H9 (cell line): Measurements from ENCODE around the gene PCBP1. TPM values are rescaled to one million over a fixed set of nuclear protein-coding genes. Genes with fewer than 3 reads are reported as not detected.
"Not testable (repeated sequence)": the region's sequence is repeated elsewhere in the genome, so short reads cannot be mapped to it uniquely, and the experiment has no call there.

Experiments
- DNase-seq: peaks from one replicate; pipeline ENCODE4 v3.0.0-alpha.2; 2017
- H2AFZ ChIP-seq: one replicate; pipeline ENCODE4 v1.6.1; 2013; ENCODE audit warnings: mild to moderate bottlenecking, low read length, control low read depth, moderate library complexity
- H2AK5ac ChIP-seq: 2 replicates; pipeline ENCODE4 v1.6.1; 2013; ENCODE audit warnings: low read length, control low read depth, mixed read lengths; ENCODE audit not compliant: insufficient read length
- H2BK120ac ChIP-seq: one replicate; pipeline ENCODE4 v1.6.1; 2013; ENCODE audit warnings: low read depth, mild to moderate bottlenecking, low read length, control low read depth, inconsistent platforms; ENCODE audit not compliant: poor library complexity, severe bottlenecking
- H2BK12ac ChIP-seq: 2 replicates; pipeline ENCODE4 v1.6.1; 2013; ENCODE audit warnings: low read length, control low read depth, mixed read lengths, low read depth; ENCODE audit not compliant: insufficient read length
- H2BK15ac ChIP-seq: 2 replicates; pipeline ENCODE4 v1.6.1; 2013; ENCODE audit warnings: low read depth, low read length, control low read depth
- H2BK20ac ChIP-seq: one replicate; pipeline ENCODE4 v1.6.1; 2013; ENCODE audit warnings: low read depth, mild to moderate bottlenecking, low read length, control low read depth, inconsistent platforms; ENCODE audit not compliant: poor library complexity, severe bottlenecking
- H2BK5ac ChIP-seq: 2 replicates; pipeline ENCODE4 v1.6.1; 2013; ENCODE audit warnings: low read length, control low read depth, mixed read lengths; ENCODE audit not compliant: insufficient read length
- H3K14ac ChIP-seq: 2 replicates; pipeline ENCODE4 v1.6.1; 2013; ENCODE audit warnings: low read length, control low read depth; ENCODE audit not compliant: insufficient read depth
- H3K18ac ChIP-seq: 2 replicates; pipeline ENCODE4 v1.6.1; 2013; ENCODE audit warnings: low read depth, mild to moderate bottlenecking, mixed read lengths, low read length, control low read depth; ENCODE audit not compliant: insufficient read length
- H3K23ac ChIP-seq: 2 replicates; pipeline ENCODE4 v1.6.1; 2013; ENCODE audit warnings: low read length, control low read depth, mixed read lengths, low read depth; ENCODE audit not compliant: insufficient read length
- H3K23me2 ChIP-seq: 2 replicates; pipeline ENCODE4 v1.6.1; 2013; ENCODE audit warnings: low read depth, mild to moderate bottlenecking, mixed read lengths, low read length, control low read depth; ENCODE audit not compliant: insufficient read length, poor library complexity, severe bottlenecking
- H3K27ac ChIP-seq: 2 replicates; pipeline ENCODE4 v1.5.1; 2013; ENCODE audit warnings: low read length, control low read depth, mixed read lengths, low read depth; ENCODE audit not compliant: insufficient read length
- H3K27me3 ChIP-seq: 2 replicates; pipeline ENCODE4 v1.6.1; 2013; ENCODE audit warnings: low read length, control low read depth, inconsistent platforms; ENCODE audit not compliant: insufficient read depth
- H3K4ac ChIP-seq: 2 replicates; pipeline ENCODE4 v1.6.1; 2013; ENCODE audit warnings: low read depth, mild to moderate bottlenecking, control low read depth, inconsistent platforms, low read length, moderate library complexity
- H3K4me1 ChIP-seq: 2 replicates; pipeline ENCODE4 v1.6.1; 2013; ENCODE audit warnings: low read length, control low read depth, inconsistent platforms; ENCODE audit not compliant: insufficient read depth
- H3K4me2 ChIP-seq: 2 replicates; pipeline ENCODE4 v1.6.1; 2013; ENCODE audit warnings: low read length, control low read depth, mixed read lengths; ENCODE audit not compliant: insufficient read length, insufficient read depth
- H3K56ac ChIP-seq: 2 replicates; pipeline ENCODE4 v1.6.1; 2013; ENCODE audit warnings: low read depth, mild to moderate bottlenecking, mixed read lengths, low read length, control low read depth; ENCODE audit not compliant: insufficient read length
- H3K79me1 ChIP-seq: 2 replicates; pipeline ENCODE4 v1.6.1; 2013; ENCODE audit warnings: low read depth, mild to moderate bottlenecking, moderate library complexity, low read length, control low read depth, inconsistent platforms; ENCODE audit not compliant: insufficient read depth, poor library complexity, severe bottlenecking
- H3K79me2 ChIP-seq: 2 replicates; pipeline ENCODE4 v1.6.1; 2013; ENCODE audit warnings: low read length, control low read depth, inconsistent platforms; ENCODE audit not compliant: insufficient read depth
- H3K9ac ChIP-seq: 2 replicates; pipeline ENCODE4 v1.6.1; 2013; ENCODE audit warnings: low read length, control low read depth, mixed read lengths; ENCODE audit not compliant: insufficient read length; ENCODE audit errors: extremely low read depth
- H3K9me3 ChIP-seq: one replicate; pipeline ENCODE4 v1.6.1; 2013; ENCODE audit warnings: low read depth, low read length, inconsistent platforms; ENCODE audit not compliant: control insufficient read depth
- H3T11ph ChIP-seq: one replicate; pipeline ENCODE4 v1.6.1; 2013; ENCODE audit warnings: mild to moderate bottlenecking, low read length, control low read depth, inconsistent platforms
- H4K20me1 ChIP-seq: one replicate; pipeline ENCODE4 v1.6.1; 2013; ENCODE audit not compliant: control insufficient read depth, insufficient read length, insufficient read depth
- H4K5ac ChIP-seq: 2 replicates; pipeline ENCODE4 v1.6.1; 2013; ENCODE audit warnings: low read depth, mild to moderate bottlenecking, mixed read lengths, low read length, control low read depth; ENCODE audit not compliant: insufficient read length
- H4K8ac ChIP-seq: replicated peaks from 2 replicates; pipeline ENCODE4 v1.6.1; 2013; ENCODE audit warnings: low read length, control low read depth, mixed read lengths, low read depth; ENCODE audit not compliant: insufficient read length
- H4K91ac ChIP-seq: 2 replicates; pipeline ENCODE4 v1.6.1; 2013; ENCODE audit warnings: low read depth, mild to moderate bottlenecking, moderate library complexity, mixed read lengths, low read length, control low read depth; ENCODE audit not compliant: insufficient read length
- H3K27ac Mint-ChIP-seq, 3 experiments: 2 replicates in 2 of 3; 3 replicates in 1 of 3; pipeline ENCODE4 v1.8.0; 2020 to 2021; ENCODE audit warnings: mixed read lengths in 3 of 3, mild to moderate bottlenecking in 1 of 3, moderate library complexity in 1 of 3
- H3K27me3 Mint-ChIP-seq: 2 replicates; pipeline ENCODE4 v1.8.0; 2021; ENCODE audit warnings: low read depth, mild to moderate bottlenecking, moderate library complexity, mixed read lengths
- H3K36me3 Mint-ChIP-seq, 3 experiments: 2 replicates in 2 of 3; 3 replicates in 1 of 3; pipeline ENCODE4 v1.8.0; 2020 to 2021; ENCODE audit warnings: low read depth in 3 of 3, mixed read lengths in 3 of 3; ENCODE audit not compliant: insufficient read depth in 1 of 3
- H3K4me1 Mint-ChIP-seq, 2 experiments: 2 replicates each; pipeline ENCODE4 v1.8.0; 2020; ENCODE audit warnings: mixed read lengths in 2 of 2
- H3K4me3 Mint-ChIP-seq, 2 experiments: 2 replicates in 1 of 2; 3 replicates in 1 of 2; pipeline ENCODE4 v1.8.0; 2020 to 2021; ENCODE audit warnings: mild to moderate bottlenecking in 2 of 2, mixed read lengths in 2 of 2, moderate library complexity in 1 of 2
- H3K9me3 Mint-ChIP-seq, 2 experiments: 2 replicates in 1 of 2; 3 replicates in 1 of 2; pipeline ENCODE4 v1.8.0; 2020; ENCODE audit warnings: mild to moderate bottlenecking in 2 of 2, mixed read lengths in 2 of 2, moderate library complexity in 1 of 2
- CTCF ChIP-seq: fragments of 200-600 bp; sonication (generic); conservative IDR thresholded peaks from 3 replicates; pipeline ENCODE4 v1.8.0; 2021; ENCODE audit warnings: antibody characterized with exemption, mild to moderate bottlenecking
- WGBS: extraction: QIAGEN DNeasy Blood & Tissue Kit; methylation state at CpG from one replicate; pipeline ENCODE4 v1.1.7; 2013; ENCODE audit warnings: missing lambda C conversion rate, low lambda C conversion rate, mixed read lengths; ENCODE audit not compliant: insufficient read length; ENCODE audit errors: extremely low coverage; 5-methylcytosine and 5-hydroxymethylcytosine counted together
- total RNA-seq: library from RNA; stranded (reverse); gene quantifications from 2 replicates; pipeline ENCODE4 v1.2.1, GENCODE V29; 2021

The PCBP1 gene
- total RNA-seq, 1 experiment from 2014 or later = 457 TPM

- Histone ChIP-seq H4K8ac (no peak overlapping the region), H3K23me2 (no peaks in the 10 kb centered on the region), H2BK15ac (no peak overlapping the region), H3K14ac (no peak overlapping the region), H3K9ac (no peak overlapping the region), H2AFZ (no peak overlapping the region), H3K9me3 (no peaks in the 10 kb centered on the region), H3K4me1 (no peaks in the 10 kb centered on the region; the same call in 1 of the 2 replicates), H3T11ph (no peak overlapping the region), H3K4me2 (no peak overlapping the region), H3K4ac (no peak overlapping the region), H2BK20ac (no peak overlapping the region), H4K5ac (no peak overlapping the region), H4K91ac (no peak overlapping the region), H3K27ac (no peak overlapping the region), H3K79me2 (no peaks in the 10 kb centered on the region), H2BK12ac (no peak overlapping the region), H3K18ac (no peak overlapping the region), H3K27me3 (no peaks in the 10 kb centered on the region), H3K79me1 (no peaks in the 10 kb centered on the region), H3K23ac (no peak overlapping the region), H3K56ac (no peak overlapping the region), H2BK5ac (no peak overlapping the region), H4K20me1 (no peaks in the 10 kb centered on the region), H2BK120ac (no peak overlapping the region), H2AK5ac (no peak overlapping the region)
- WGBS = no CpG with 5 or more reads among the region's 10 CpGs
- H3K27ac Mint-ChIP-seq = peak overlapping the region in 1 of 3 experiments; percentile 4; a peak in 2 of 7 replicates
- no peak for DNase-seq
- no peak for TF ChIP-seq CTCF
- 0 out of 7 replicates have a peak, but pooled peaks cover 0 to 4% (median 0%) of the 10 kb centered on the region in 3 experiments for H3K36me3 Mint-ChIP-seq
- no peaks in the 10 kb centered on the region; a peak in 1 of 5 replicates for H3K9me3 Mint-ChIP-seq
- peaks cover 26 to 33% of the 10 kb centered on the region in 2 experiments for H3K4me1 Mint-ChIP-seq
- no peak overlapping the region; a peak in 1 of 5 replicates for H3K4me3 Mint-ChIP-seq
- no peaks in the 10 kb centered on the region for H3K27me3 Mint-ChIP-seq
These were observed 46.4 kb downstream of the PCBP1 start for GRCh38 chr2:70133491-70134322.

GRCh38 chr2:70134323-70134983 lies 47.2 kb downstream of the PCBP1 start:
- not testable (repeated sequence) for H3K56ac ChIP-seq, H3K27ac Mint-ChIP-seq, H3K9ac ChIP-seq, H3K27me3 Mint-ChIP-seq, H3K9me3 ChIP-seq, H3K4me1 ChIP-seq, H2BK120ac ChIP-seq, H4K5ac ChIP-seq, H4K91ac ChIP-seq, H3K23me2 ChIP-seq, H2BK12ac ChIP-seq, H3K18ac ChIP-seq, H3K4ac ChIP-seq, H3K14ac ChIP-seq, H2BK20ac ChIP-seq, H2BK5ac ChIP-seq, H3T11ph ChIP-seq, H4K8ac ChIP-seq, DNase-seq, H2AFZ ChIP-seq, H2AK5ac ChIP-seq, H3K79me2 ChIP-seq, H3K4me2 ChIP-seq, H3K23ac ChIP-seq, H3K27me3 ChIP-seq, H4K20me1 ChIP-seq, H3K4me3 Mint-ChIP-seq, H3K27ac ChIP-seq, H3K9me3 Mint-ChIP-seq, H3K79me1 ChIP-seq, H2BK15ac ChIP-seq, H3K36me3 Mint-ChIP-seq
- WGBS = no CpG with 5 or more reads among the region's 10 CpGs
- H3K4me1 Mint-ChIP-seq = peaks cover 26 to 35% of the 10 kb centered on the region in 2 experiments
